CD4-positive, alpha-beta T cell treated with Interleukin-4 for 4 hours (primary cell): Measurements from ENCODE around the gene CYTH3.
A peak's percentile ranks its signal among the peaks of the same experiment; 100 is the strongest.
"Not testable (repeated sequence)": the region's sequence is repeated elsewhere in the genome, so short reads cannot be mapped to it uniquely, and the experiment has no call there.

ENCODE experiments used
- DNase-seq: peaks from one replicate; pipeline ENCODE4 v3.0.0-alpha.2; 2020

Gene CYTH3

DNA sequence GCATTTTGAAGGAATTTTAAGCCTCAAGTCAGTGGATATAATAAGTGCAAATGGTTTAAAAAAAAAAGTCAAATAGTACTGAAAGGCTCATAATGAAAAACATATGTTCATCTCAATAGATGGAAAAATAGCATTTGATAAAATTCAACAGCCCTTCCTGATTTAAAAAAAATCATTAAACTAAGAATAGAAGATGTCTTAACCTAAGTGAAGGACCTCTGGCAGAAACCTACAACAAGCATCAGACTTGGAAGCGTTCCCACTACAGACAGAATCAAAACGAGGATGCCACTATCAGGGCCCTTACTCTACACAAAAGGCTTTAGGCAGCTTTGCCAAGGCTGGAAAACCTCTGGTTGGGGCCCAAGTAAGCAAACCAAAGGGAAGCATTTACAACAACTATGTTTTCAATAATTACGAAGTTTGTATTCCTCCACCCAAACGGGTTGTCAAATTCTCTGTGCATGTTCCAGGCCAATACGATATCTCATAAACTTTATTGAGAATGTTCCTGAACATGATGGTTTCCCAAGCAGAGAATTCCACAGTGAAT lies 45.1 kb downstream of the CYTH3 start:
- DNase-seq, result no peak

DNA sequence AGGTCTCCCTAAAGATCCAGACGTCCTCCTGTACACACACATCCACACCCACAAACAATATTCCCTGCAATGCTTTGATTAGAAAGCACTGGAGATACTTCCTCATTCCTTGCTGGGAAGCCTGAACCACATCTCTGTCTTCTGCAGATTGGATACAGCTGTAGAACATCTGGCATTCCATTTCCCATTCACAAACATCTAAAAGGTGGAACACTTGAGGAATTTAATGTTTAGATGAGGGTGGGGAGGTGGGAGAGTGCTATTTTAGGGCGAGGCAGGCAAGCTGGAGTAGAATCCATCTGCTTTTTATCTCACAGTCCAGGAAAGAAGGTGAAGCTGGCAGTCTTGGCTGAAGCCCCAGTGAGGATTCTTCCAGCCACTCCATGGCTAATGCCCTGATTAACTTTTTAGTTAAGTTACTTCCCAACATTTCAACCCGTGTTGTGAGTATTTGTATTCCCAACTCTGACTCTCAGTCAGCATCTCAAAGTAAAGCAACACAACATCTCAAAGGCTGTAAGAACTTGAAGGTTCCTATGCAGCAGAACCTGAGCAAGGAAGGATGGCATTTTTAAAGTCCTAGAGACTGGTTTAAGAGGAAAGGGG lies 46.1 kb downstream of the CYTH3 start:
- DNase-seq, result no peak

DNA sequence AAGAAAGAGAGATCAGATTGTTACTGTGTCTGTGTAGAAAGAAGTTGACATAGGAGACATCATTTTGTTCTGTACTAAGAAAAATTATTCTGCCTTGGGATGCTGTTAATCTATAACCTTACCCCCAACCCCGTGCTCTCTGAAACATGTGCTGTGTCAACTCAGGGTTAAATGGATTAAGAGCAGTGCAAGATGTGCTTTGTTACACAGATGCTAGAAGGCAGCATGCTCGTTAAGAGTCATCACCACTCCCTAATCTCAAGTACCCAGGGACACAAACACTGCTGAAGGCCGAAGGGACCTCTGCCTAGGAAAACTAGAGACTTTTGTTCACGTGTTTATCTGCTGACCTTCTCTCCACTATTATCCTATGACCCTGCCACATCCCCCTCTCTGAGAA lies 49.0 kb downstream of the CYTH3 start:
- DNase-seq, result not testable (repeated sequence)

DNA sequence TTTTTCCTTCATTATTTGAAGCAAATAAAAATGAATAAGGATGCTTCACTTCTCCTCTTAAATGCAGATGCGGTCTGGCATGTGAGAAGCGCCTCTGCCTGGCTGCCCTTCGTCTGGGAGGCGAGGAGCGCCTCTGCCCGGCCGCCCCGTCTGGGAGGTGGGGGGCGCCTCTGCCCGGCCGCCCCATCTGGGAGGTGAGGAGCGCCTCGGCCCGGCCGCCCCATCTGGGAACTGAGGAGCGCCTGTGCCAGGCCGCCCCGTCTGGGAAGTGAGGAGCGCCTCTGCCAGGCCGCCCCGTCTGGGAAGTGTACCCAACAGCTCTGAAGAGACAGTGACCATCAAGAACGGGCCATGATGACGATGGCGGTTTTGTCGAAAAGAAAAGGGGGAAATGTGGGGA lies 49.4 kb downstream of the CYTH3 start:
- DNase-seq, result not testable (repeated sequence)

DNA sequence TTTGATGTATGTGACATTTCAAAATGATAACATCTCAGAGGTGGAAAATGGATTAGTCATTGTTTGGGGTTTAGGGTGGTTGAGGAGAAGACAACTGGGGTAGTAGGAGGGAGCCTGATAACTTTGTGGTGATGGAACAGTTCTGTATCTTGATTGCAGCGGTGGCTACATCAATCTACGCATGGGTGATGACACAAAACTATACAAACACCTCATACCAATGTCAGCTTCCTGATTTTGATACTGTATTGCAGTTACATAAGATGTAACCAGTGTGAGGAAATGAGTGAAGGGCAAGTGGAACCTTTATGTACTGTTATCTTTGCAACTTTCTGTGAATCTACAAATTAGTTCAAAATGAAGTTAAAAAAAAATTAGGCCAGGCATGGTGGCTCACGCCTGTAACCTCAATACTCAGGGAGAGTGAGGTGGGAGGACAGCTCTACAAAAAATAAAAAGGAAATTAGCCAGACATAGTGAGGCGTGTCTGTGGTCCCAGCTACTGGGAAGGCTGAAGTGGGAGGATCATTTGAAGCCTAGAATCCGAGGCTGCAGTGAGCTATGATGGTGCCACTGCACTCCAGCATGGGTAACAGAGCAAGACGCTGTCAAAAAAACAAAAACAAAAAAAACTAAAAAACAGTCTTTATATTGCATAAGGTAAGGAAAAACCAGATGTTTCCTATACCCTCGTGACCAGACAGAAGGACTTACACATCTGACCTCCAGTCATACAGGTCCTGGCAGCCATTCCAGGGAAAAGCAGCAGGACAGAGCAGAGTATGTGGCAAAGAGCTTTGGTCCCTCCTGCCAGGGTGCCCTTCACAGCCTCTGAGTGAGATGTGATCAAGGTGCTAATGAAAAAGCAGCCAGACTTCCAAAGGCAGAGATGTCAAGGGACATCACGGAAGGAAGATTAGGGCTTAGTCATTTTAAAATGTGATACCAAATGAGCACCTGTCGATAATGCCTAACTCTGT lies 50.8 kb downstream of the CYTH3 start:
- DNase-seq, result peak; percentile 81

DNA sequence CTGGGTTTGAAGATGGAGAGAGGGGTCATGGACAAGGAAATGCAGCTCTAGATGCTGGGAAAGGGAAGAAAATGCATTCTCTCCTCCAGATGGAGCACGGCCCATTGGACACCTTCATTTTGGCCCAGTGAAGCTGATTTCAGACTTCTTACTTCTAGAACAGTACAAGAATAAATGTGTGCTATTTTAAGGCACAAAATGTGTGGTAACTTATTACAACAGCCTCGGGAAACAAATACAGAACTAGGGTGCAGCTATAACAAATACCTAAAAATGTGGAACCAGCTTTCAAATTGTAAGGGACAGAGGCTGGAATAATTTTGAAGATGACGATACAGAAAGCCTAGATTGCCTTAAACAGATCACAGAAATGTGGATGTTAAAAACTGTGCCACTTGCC lies 54.1 kb downstream of the CYTH3 start:
- no peak for DNase-seq

DNA sequence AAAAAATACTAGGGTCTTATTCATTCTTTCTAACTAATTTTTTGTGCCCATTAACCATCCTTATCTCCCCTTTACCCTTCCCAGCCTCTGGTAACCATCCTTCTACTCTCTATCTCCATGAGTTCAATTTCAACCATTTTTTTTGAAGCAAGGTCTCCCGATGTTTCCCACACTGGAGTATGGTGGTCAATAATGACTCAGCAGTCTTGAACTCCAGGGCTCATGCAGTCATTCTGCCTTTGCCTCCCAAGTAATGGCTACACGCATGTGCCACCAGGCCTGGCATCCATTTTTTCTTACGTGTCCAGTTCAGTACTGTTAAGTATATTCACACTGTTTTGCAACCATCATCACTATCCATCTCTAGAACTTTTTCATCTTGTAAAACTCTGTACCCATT lies 60.4 kb downstream of the CYTH3 start:
- no peak for DNase-seq

DNA sequence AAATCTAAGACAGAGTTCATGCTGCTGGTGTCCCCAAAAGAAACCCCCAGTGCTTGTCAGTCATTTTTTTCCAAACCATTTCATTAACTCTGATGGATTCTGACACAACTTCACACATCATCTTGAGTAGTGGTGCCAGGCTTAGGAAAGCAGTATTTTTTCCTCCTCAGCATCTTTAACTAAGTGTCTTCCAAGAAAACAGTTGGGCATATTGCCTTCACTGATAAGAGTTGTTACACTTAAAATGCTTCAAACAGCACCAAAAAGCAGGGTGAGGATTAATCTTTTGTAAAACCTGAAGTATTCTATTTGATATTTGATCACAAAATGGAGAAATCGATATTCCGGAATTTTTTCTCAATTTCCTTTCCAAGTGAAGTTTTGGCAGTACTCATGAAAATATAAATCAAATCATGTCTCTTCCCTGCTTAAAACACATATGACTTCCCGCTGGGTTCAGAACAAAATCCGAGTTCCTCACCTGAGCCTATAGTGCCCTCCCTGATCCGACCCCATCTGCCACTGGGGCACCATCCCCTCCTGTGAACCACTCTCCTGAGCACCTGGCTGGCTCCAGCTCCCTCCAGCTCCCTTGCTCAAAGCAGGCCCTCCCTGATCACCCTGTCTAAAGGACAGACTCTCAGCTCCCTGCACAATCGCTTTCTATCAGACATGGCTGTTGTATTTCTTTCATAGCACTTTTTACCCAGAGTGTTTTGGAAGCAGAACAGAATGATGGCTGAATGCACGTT lies 61.6 kb downstream of the CYTH3 start:
- no peak for DNase-seq

DNA sequence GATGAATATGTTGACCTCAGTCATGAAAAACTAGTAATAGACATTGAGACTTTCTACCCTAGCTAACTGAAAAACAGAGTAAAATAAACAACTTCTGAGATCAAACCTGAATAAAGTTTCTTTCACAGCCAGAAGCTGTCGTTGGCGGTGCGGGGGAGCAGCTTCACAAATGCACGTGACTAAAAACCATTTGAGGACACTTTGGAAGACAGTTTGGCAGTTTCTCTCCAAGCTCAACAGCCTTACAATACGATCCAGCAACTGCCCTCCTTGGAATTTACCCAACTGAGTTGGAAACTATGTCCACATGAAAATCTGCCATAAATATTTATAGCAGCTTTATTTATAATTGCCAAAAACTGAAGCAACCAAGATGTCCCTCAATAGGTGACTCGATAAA lies 63.1 kb downstream of the CYTH3 start:
- no peak for DNase-seq

DNA sequence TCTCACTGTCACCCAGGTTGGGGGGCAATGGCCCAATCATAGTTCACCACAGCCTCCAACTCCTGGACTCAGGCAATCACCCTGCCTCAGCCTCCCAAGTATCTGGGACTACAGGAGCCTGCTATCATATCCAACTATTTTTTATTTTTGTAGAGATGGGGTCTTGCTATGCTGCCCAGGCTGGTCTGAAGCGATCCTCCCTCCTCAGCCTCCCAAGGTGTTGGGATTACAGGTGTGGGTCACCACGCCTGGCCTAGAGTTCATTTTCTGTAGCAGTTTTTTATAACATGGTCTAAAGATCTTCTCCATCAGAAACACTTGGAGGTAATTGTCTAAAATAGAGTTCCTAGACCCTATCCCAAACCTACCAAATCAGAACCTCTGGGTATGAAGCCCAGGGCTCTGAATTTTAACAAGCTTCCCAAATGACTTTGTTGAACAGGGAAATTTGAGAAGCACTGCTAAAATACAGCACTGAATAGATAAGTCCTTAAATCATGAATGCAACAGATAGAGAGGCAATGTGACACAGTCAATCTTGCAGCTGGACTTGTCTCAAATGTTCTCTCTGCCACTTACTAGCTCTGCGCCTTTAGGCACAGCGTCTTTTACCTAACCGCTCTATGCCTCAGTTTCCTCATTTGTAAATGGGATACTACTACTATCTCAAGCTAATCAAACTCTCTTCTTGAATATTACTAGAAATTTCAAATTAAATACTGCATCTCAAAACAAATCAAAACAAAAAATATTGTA lies 63.7 kb downstream of the CYTH3 start:
- DNase-seq, result no peak

DNA sequence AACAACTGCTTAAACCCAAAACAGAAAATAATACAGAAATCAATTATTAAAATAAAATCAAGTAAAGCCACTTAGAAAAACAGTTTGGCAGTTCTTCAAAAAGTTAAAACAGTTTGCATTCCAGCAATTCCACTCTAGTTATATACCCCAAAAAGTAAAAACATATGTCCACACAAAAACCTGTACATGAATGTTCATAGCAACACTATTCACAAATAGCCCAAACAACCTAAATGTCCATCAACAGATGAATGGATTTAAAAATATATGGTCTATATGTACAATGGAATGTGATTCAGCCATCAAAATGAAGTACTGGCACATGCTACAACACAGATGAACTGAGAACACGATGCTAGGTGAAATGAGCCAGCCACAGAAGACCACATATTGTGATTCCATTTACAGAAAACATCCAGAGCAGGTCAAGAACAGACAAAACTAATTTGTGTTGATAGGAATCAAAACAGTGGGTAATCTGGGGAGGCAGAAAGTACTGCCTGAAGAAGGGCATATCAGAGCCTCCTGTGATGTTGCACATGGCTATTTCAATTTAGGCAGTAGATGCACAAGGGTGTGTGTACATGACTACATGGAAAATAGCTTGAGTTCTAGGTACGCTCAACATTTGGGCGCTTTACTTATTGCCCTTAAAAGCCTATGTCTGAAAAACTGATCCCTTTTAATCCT lies 66.3 kb downstream of the CYTH3 start:
- no peak for DNase-seq

DNA sequence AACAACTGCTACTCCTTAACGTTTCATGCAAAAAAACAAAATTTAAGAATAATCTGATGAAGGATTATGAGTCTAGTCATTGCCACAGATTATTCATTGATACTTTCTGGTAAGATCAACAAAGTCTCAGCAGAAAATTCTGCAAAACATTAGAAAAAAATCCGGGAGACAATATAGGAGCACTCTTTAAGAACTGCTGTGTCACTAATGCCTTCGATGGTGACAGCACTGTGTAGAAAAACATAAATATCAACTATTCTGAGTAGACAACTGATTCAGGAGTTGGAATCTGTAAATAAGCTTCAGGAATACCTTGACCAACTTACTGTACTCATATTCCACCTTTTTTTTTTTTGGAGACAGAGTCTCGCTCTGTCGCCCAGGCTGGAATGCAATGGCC lies 69.0 kb downstream of the CYTH3 start:
- no peak for DNase-seq

DNA sequence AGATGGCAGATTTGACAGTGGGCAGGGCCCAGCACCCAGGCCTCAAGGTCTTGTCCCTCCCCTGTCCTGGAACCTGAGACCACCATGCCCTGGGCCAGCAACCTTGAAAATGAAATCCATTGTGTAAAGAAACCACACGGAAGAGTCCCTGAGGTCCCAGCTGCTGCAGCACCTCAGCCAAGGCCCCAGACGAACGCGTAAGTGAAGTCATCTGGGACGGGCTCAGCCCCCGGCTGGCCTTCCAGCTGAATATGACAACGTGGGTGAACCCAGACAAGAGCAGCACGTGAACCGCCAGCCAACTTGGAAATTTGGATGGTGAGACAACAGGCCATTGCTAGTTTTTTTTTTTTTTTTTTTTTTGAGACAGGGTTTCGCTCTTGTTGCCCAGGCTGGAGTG lies 70.3 kb downstream of the CYTH3 start:
- DNase-seq, result no peak

DNA sequence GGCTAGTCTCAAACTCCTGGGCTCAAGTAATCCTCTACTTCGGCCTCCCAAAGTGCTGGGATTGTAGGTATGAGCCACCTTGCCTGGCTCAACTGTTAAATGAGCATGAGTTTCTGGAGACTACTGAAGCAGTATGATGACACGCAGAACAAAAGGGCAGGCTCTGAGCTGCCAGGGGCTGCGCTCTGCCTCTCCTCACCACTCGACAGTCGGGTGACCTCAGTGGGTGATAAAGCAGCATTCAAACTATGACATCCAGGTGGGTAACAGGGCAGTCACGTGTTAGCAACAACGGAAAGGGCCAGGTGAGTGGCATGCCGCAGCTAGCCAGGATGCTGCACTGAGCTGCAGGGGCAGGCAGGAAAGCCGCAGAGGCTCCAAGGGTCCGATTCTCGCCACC lies 71.5 kb downstream of the CYTH3 start:
- DNase-seq, result no peak

DNA sequence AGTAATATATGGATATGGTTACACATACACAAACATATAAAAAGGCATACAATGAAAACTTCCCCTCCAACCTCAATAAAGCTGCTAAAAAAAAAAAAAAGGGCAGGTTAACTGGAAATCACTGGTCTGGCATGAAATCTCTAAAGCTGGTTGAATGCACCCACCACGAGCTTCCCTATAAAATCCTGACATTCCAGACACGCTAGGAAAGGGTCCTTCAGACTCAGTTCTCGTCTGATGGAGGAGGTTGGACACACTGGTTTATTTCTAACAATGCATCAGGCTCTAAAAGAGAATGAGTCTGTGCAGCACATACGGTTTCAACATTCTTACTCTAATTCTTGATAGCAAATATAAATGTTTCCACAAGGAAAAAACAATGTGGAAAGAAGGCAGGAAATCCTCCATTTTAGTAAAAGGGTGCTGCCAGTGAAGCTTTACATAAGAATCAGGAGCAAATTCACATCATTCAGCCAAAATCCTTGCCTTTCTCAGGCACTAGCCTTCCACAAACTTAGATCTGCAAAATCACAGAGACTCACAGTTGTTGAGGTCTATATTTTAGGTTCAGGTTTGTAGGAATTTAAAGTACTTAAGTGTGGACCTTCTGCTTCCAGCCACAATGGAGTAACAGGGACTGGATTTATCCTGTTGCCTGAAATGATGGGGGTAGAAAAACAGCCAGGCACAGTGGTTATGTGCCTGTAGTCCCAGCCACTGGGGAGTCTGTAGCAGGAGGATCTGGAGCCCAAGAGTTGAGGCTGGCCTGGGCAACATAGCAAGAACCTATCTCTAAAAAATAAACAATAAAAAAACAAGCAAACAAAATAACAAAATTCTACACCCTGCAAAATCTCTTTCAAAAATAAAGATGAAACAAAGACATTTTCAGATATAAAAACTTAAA lies 73.5 kb downstream of the CYTH3 start:
- no peak for DNase-seq

DNA sequence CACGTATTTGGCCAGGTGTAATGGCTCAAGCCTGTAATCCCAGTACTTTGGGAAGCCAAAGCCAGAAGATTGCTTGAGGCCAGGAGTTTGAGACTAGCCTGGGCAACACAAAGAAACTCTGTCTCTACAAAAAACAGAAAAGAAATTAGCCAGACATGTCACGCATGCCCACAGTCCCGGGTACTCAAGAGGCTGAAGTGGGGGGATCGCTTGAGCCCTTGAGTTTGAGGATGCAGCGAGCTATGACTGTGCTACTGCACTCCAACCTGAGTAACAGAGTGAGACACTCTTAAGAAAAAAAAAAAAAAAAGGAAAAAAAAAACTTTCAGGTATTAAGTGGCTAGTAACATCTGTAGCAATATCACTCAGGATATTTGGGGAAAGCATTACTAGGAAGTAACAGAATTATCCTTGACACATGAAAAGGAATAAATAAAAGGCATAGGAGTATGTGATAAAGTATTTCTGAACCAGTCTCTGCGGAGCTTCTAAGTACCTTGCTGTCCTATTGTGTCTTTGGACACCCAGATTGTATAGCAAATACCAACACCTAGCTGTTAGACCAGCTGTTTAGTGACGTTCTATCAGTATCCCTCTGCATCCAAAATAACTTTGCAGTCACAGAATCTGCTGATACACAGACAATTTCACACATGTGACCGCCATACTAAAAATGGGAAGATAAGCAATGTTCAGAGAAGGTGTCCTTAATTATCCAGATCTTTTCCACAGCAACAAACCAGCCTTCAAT lies 74.4 kb downstream of the CYTH3 start:
- DNase-seq, result no peak

DNA sequence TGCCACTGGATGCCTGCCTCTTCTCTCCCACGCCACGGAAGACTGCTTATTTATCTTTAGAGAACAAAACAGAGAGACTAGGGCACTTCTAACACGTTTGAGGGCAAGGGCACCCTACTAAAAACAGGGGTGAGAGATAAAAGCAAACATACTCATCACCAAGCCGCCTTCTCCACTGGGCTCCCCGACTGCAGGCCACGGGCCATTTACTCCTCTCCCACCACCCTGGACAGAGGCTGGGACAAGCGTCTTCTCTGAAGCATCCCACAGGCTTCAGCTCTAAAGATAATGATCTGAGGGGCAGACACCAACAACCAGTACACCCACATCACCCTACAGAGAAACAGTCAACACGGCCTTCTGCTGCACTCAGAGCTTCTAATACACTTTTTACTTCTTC lies 78.7 kb downstream of the CYTH3 start:
- DNase-seq, result no peak

DNA sequence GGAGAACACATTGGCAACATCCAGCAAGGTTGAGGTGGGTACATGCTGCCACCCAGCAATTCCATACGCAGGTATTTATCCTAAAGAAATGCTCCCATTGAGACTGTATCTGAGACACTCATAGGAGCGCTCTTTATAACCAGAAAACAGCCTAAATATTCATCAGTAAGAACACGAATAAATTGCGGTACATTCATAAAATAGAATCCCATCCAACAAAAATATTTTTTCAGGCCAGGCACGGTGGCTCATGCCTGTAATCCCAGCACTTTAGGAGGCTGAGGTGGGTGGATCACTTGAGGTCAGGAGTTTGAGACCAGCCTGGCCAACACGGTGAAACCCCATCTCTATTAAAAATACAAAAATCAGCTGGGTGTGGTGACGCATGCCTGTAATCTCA lies 81.9 kb downstream of the CYTH3 start:
- DNase-seq, result not testable (repeated sequence)

DNA sequence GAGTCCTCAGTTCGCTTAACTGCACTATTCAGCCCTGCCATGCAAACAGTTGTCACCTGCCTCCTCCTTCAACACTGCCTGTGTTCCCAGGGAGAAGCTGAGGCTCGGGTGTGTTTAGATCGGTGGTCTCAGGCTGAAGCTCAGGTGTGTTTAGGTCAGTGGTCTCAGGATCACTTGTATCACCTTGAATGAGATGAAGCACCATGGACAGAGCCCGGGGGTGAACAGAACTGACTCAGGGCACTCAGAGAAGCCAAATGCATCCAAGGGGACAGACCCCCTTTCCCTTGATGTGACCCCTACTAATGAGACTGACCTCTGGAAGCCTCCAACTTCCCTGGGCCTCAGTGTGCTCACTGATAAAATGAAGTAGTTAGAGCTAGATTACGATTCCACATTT lies 84.0 kb downstream of the CYTH3 start:
- DNase-seq, result no peak

DNA sequence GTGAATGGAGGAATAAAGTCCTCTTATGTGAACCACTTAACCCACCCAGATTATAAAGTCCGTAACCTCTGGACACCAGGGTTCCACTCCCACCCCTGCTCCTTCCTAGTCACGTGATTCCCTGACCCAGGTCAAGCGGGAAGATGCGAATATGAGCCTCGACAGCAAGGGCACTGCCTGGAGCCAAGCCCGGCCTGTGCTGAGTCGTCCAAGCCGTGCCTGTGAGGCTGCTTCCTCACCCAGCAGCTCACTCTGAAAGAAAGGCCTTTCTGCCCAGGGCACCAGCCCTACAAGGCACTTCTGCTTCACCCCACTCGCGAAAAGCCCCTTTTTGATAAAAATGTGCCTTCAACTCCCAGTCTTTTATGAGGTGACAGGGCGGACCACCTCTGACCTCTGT lies 85.8 kb downstream of the CYTH3 start:
- DNase-seq, result no peak
